ENCODE data around the gene FOXE3. TPM values are rescaled to one million over a fixed set of nuclear protein-coding genes. Genes with fewer than 3 reads are reported as not detected.

The FOXE3 gene
- total and polyA plus RNA-seq, 3 donors from 2014 or later = 0.63 to 1.4 (median 1.2) TPM

- Histone ChIP-seq H3K36me3 (ENCODE audit: low read depth, missing control alignments) (no peaks in the 10 kb centered on the region), H3K27me3 (no peaks in the 10 kb centered on the region), H3K9me3 (no peaks in the 10 kb centered on the region), H3K4me1 (no peaks in the 10 kb centered on the region), H3K27ac (no peak overlapping the region), H3K4me3 (peak overlapping the region; percentile 31 to 34)
- TF ChIP-seq POLR2A (IDR thresholded peaks at IDR 0.05) (no peak), CTCF (IDR thresholded peaks at IDR 0.05) (no peak)
- no peak for DNase-seq
- intact Hi-C loops (cut with DNase I; ENCODE audit: low total_unique reads) = loop anchor here (10.0 kb wide), 1 partner anchor 232 kb away; no protein-coding TSS in a partner anchor
- 1% methylated on average over 42 to 89 of the region's 134 CpGs for WGBS, 2 donors
Measured at GRCh38 chr1:47416319-47417169, 459 bp downstream of the FOXE3 start.

- H3K9me3 ChIP-seq = no peaks in the 10 kb centered on the region
- H3K4me3 ChIP-seq = peak overlapping the region; percentile 31 to 34
- DNase-seq = no peak
- H3K27ac ChIP-seq = no peak overlapping the region
- intact Hi-C loops (cut with DNase I; ENCODE audit: low total_unique reads) = loop anchor here (10.0 kb wide), 1 partner anchor 233 kb away; no protein-coding TSS in a partner anchor
- WGBS, 2 donors = 27 to 34% methylated on average over 14 to 29 of the region's 39 CpGs
- H3K36me3 ChIP-seq (ENCODE audit: low read depth, missing control alignments) = no peaks in the 10 kb centered on the region
- H3K4me1 ChIP-seq = no peaks in the 10 kb centered on the region
- TF ChIP-seq POLR2A (IDR thresholded peaks at IDR 0.05) = no peak
- TF ChIP-seq CTCF (IDR thresholded peaks at IDR 0.05) = no peak
- H3K27me3 ChIP-seq = no peaks in the 10 kb centered on the region
Measured at GRCh38 chr1:47417170-47418044, 1.3 kb downstream of the FOXE3 start.

GRCh38 chr1:47418122-47418521 is 2.0 kb downstream of the FOXE3 start:
- 76 to 88% methylated on average over 2 of the region's 2 CpGs for WGBS, 2 donors
- H3K27me3 ChIP-seq = no peaks in the 10 kb centered on the region
- intact Hi-C loops (cut with DNase I; ENCODE audit: low total_unique reads) = loop anchor here (10.0 kb wide), 1 partner anchor 233 kb away; no protein-coding TSS in a partner anchor

More at GRCh38 chr1:47418122-47418521, 2.0 kb downstream of the FOXE3 start:
- no peaks in the 10 kb centered on the region for H3K36me3 ChIP-seq (ENCODE audit: low read depth, missing control alignments)
- no peak overlapping the region for H3K4me3 ChIP-seq
- H3K4me1 ChIP-seq = no peaks in the 10 kb centered on the region
- no peaks in the 10 kb centered on the region for H3K9me3 ChIP-seq
- DNase-seq = no peak
- H3K27ac ChIP-seq = no peak overlapping the region
- no peak for TF ChIP-seq POLR2A (IDR thresholded peaks at IDR 0.05)
- no peak for TF ChIP-seq CTCF (IDR thresholded peaks at IDR 0.05)

Data from testis (tissue), 3 donors.